DOHH2 (cell line): ENCODE measurements around the gene DMXL1.

ENCODE experiments used
- EZH2phosphoT487 ChIP-seq: fragments of 200-600 bp; sonication (generic); IDR thresholded peaks from 2 replicates; pipeline ENCODE4 v1.6.1; 2017; ENCODE audit warnings: borderline replicate concordance, mild to moderate bottlenecking, antibody characterized with exemption, low read length, moderate library complexity, mixed read lengths
- TF ChIP-seq, protein P1 (sequence below): fragments of 200-600 bp; sonication (generic); IDR thresholded peaks from one replicate; pipeline ENCODE4 v1.5.1; 2014; ENCODE audit warnings: antibody characterized with exemption, mild to moderate bottlenecking, low read depth, low read length; ENCODE audit not compliant: poor library complexity, severe bottlenecking

DNA sequence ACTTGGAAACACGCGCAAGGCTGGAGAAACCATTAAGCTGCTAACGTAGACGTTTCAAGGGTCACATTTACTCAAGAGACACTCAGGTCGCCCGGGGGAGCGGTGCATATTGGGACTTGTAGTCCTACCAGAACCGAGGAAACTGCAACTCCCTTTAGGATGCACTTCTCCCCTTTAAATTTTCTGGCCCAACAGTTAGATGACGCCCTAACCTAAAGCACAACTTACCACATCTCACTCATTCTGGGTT lies 384 bp upstream of the DMXL1 start:
- TF ChIP-seq, protein P1, sequence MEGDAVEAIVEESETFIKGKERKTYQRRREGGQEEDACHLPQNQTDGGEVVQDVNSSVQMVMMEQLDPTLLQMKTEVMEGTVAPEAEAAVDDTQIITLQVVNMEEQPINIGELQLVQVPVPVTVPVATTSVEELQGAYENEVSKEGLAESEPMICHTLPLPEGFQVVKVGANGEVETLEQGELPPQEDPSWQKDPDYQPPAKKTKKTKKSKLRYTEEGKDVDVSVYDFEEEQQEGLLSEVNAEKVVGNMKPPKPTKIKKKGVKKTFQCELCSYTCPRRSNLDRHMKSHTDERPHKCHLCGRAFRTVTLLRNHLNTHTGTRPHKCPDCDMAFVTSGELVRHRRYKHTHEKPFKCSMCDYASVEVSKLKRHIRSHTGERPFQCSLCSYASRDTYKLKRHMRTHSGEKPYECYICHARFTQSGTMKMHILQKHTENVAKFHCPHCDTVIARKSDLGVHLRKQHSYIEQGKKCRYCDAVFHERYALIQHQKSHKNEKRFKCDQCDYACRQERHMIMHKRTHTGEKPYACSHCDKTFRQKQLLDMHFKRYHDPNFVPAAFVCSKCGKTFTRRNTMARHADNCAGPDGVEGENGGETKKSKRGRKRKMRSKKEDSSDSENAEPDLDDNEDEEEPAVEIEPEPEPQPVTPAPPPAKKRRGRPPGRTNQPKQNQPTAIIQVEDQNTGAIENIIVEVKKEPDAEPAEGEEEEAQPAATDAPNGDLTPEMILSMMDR = no peak
- no peak for TF ChIP-seq EZH2phosphoT487
